Kidney epithelial cell (primary cell): ENCODE data around the gene COX14. TPM values are rescaled to one million over a fixed set of nuclear protein-coding genes. Genes with fewer than 3 reads are reported as not detected.
"Not testable (repeated sequence)": the region's sequence is repeated elsewhere in the genome, so short reads cannot be mapped to it uniquely, and the experiment has no call there.

ENCODE experiments used
- DNase-seq: peaks from one replicate; pipeline ENCODE4 v3.0.0-alpha.2; 2010; ENCODE audit warnings: low read depth
- H3K27me3 ChIP-seq: 2 replicates; pipeline ENCODE4 v1.6.0; 2011; ENCODE audit warnings: low read length; ENCODE audit not compliant: control insufficient read depth, insufficient read depth
- H3K36me3 ChIP-seq: 2 replicates; pipeline ENCODE4 v1.5.1; 2011; ENCODE audit warnings: low read length; ENCODE audit not compliant: control insufficient read depth, insufficient read depth
- H3K4me3 ChIP-seq: 2 replicates; pipeline ENCODE4 v1.5.1; 2011; ENCODE audit warnings: low read depth, mild to moderate bottlenecking, control low read depth, low read length
- total RNA-seq: library from RNA; depleted of rRNA; stranded (reverse); fragments of >200 nt; gene quantifications from 2 replicates; pipeline ENCODE4 v1.2.3, GENCODE V29; 2015
- TF ChIP-seq, protein P1 (sequence below): IDR thresholded peaks from 2 replicates; pipeline ENCODE4 v1.5.1; 2011; ENCODE audit warnings: mild to moderate bottlenecking, moderate library complexity, low read length, control low read depth, inconsistent platforms; ENCODE audit not compliant: insufficient read depth, poor library complexity, severe bottlenecking

COX14 gene
- total RNA-seq, 1 donor from 2014 or later = 35.5 TPM

DNA sequence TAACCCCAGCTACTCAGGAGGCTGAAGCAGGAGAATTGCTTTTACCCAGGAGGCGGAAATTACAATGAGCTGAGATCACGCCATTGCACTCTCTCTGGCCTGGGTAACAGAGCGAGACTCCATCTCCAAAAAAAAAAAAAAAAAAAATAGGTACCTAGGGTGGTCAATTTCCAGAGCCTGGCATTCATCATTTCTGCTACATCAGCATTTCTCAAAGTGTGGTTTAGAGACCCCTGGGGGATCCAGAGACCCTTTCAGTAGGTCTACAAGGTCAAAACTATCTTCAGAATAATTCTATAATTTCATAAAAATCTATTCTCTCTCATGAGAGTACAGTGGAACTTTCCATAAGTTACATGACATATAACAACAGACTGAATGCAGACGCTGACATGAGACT is 35.2 kb downstream of the COX14 start:
- TF ChIP-seq, protein P1, sequence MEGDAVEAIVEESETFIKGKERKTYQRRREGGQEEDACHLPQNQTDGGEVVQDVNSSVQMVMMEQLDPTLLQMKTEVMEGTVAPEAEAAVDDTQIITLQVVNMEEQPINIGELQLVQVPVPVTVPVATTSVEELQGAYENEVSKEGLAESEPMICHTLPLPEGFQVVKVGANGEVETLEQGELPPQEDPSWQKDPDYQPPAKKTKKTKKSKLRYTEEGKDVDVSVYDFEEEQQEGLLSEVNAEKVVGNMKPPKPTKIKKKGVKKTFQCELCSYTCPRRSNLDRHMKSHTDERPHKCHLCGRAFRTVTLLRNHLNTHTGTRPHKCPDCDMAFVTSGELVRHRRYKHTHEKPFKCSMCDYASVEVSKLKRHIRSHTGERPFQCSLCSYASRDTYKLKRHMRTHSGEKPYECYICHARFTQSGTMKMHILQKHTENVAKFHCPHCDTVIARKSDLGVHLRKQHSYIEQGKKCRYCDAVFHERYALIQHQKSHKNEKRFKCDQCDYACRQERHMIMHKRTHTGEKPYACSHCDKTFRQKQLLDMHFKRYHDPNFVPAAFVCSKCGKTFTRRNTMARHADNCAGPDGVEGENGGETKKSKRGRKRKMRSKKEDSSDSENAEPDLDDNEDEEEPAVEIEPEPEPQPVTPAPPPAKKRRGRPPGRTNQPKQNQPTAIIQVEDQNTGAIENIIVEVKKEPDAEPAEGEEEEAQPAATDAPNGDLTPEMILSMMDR = no peak
- Histone ChIP-seq H3K4me3 (no peak overlapping the region), H3K36me3 (no peaks in the 10 kb centered on the region), H3K27me3 (no peaks in the 10 kb centered on the region)
- DNase-seq = no peak

DNA sequence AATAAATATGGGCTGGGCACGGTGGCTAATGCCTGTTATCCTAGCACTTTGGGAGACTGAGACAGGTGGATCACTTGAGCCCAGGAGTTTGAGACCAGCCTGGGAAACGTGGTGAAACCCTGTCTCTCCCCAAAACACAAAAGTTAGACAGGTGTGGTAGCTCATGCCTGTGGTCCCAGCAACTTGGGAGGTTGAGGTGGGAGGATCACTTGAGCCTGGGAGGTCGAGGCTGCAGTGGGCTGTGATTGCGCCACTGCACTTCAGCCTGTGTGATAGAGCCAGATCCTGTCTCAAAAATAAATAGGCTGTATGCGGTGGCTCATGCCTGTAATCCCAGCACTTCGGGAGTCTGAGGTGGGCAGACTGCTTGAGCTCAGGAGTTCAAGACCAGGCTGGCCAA is 36.0 kb downstream of the COX14 start:
- not testable (repeated sequence) for H3K27me3 ChIP-seq, H3K4me3 ChIP-seq, DNase-seq, H3K36me3 ChIP-seq

DNA sequence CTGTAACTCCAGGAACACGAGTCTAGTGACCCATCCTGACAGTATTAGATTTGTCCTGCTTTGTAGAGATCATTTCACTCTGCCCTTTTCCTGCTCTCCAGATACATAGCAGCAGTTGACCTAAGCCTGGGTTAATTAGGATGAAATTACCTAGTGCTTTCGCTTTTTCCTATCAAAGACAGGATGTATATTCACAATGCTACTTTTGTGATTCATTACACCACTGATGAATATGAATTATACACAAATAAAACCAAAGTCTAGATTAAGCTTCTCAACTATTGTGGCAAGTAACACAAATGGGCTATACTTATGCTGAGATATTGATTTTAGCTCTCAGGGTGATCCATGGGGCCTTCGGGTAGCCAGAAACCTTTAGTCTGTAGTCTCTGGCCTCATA is 37.3 kb downstream of the COX14 start:
- no peak for DNase-seq
- no peaks in the 10 kb centered on the region for H3K36me3 ChIP-seq
- TF ChIP-seq, protein P1 = no peak
- H3K4me3 ChIP-seq = no peak overlapping the region
- H3K27me3 ChIP-seq = no peaks in the 10 kb centered on the region

DNA sequence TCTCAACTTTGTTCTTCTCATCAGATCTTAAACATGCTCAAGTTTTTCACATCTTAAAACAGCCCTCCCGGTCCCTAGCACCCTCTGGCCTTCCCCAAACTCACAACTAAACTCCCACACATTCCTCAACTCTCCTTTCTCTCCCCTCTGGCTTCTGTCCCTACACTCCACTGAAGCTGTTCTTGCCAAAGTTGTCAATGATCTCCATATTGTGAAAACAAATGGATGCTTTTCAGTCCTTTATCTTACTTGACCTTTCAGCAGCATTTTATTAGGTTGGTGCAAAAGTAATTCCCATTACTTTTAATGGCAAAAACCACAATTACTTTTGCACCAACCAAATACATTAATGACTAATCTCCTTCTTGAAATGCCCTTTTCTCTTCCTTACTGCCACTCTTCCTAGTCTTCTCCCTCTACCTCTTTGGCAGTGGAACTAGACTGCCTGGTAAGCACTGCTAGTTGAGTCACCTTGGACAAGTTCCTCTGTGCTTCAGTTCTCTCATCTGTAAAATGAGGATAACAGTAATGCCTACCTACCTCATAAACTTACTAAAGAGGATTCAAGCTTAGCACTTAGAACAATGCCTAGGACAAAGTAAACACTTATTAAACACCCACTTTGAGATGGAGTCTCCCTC is 39.1 kb downstream of the COX14 start:
- no peaks in the 10 kb centered on the region for H3K27me3 ChIP-seq
- TF ChIP-seq, protein P1 = no peak
- no peaks in the 10 kb centered on the region for H3K36me3 ChIP-seq
- no peak for DNase-seq
- H3K4me3 ChIP-seq = no peak overlapping the region

DNA sequence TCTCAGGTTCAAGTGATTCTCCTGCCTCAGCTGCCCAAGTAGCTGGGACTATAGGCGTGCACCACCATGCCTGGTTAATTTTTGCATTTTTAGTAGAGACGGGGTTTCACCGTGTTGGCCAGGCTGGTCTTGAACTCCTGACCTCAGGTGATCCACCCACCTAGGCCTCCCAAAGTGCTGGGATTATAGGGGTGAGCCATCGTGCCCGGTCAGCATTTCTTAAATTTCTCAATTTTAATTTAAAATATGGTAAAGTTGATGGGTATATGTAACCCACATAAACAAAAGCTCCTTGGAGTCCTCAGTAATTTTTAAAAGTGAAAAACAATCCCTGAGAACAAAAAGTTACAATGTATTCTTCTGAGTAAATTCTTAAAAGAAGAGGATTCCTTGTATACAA is 42.9 kb downstream of the COX14 start:
- not testable (repeated sequence) for H3K27me3 ChIP-seq, DNase-seq, H3K36me3 ChIP-seq, H3K4me3 ChIP-seq

DNA sequence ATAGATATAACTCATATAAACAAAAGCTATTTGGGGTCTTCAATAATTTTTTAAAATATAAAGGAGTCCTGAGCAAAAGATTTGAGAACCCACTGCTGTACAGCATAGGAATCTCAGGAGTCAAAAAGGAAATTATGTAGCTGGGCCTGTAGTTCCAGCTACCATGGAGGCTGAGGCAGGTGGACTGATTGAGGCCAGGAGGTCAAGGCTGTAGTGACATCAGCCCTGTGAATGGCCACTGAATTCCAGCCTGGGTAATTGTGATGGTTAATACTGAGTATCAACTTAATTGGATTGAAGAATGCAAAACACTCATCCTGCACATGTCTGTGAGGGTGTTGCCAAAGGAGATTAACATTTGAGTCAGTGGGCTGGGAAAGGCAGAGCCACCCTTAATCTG is 44.6 kb downstream of the COX14 start:
- TF ChIP-seq, protein P1 = no peak

DNA sequence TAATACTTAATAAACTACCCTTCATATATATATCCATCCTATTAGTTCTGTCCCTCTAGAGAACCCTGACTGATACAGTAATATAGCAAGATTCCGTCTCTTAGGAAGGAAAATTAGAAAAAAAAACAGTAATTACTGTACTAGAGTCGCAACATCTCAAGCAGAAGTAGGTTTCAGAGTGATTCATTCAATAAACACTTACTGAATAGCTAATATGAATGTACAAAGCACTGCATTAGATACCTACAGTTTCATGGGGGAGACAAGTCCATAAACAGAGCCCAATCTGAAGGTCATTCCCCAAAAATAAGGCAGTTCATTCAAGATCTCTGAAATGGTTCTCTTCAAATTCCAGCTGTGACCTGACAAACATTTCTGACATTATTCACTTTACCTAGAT is 45.2 kb downstream of the COX14 start:
- Histone ChIP-seq H3K27me3 (no peaks in the 10 kb centered on the region), H3K4me3 (no peak overlapping the region), H3K36me3 (no peaks in the 10 kb centered on the region)
- DNase-seq = no peak
- TF ChIP-seq, protein P1 = no peak

More for the DNA sequence above, 44.6 kb downstream of the COX14 start:
- Histone ChIP-seq H3K27me3 (no peaks in the 10 kb centered on the region), H3K4me3 (no peak overlapping the region), H3K36me3 (no peaks in the 10 kb centered on the region)
- DNase-seq = no peak
